ENCODE results near the gene KLHL8.

DNA sequence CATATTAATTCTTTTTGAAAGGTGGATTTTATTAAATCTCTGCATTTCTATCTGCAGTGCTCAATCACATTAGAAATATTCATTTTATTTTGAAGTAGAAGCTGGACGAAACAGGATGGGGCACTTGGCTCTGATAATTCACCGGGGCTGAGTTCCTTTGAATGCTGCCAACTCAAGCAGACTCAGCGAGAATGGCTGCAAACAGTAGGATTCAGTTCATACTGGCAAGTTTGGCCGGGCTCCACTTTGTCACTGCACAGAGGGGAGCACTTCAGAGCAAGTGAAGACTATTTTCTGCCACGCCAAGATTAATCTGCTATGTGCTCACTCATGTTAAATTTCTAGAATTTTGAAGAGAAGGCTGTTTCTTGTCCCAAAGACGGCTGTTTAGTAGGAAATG is 30.7 kb upstream of the KLHL8 start:
- TF ChIP-seq, protein P1, sequence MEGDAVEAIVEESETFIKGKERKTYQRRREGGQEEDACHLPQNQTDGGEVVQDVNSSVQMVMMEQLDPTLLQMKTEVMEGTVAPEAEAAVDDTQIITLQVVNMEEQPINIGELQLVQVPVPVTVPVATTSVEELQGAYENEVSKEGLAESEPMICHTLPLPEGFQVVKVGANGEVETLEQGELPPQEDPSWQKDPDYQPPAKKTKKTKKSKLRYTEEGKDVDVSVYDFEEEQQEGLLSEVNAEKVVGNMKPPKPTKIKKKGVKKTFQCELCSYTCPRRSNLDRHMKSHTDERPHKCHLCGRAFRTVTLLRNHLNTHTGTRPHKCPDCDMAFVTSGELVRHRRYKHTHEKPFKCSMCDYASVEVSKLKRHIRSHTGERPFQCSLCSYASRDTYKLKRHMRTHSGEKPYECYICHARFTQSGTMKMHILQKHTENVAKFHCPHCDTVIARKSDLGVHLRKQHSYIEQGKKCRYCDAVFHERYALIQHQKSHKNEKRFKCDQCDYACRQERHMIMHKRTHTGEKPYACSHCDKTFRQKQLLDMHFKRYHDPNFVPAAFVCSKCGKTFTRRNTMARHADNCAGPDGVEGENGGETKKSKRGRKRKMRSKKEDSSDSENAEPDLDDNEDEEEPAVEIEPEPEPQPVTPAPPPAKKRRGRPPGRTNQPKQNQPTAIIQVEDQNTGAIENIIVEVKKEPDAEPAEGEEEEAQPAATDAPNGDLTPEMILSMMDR (optimal IDR thresholded peaks at IDR 0.05 in 1 of 3, IDR thresholded peaks at IDR 0.05 in 1 of 3, conservative IDR thresholded peaks at IDR 0.05 in 1 of 3; ENCODE audit: extremely low read depth in 1 of 3, insufficient read depth in 2 of 3, low read length in 3 of 3) = no peak
- TF ChIP-seq EZH2 (IDR thresholded peaks at IDR 0.05; ENCODE audit: low read length) = no peak

Data from keratinocyte (primary cell).